ENCODE measurements around the gene MT1F. TPM values are rescaled to one million over a fixed set of nuclear protein-coding genes. Genes with fewer than 3 reads are reported as not detected.

Gene MT1F
- total and polyA plus RNA-seq, 9 of the 15 experiments (the other 6 are each of a cell fraction or from before 2014, with no cell fraction given): 0.18 to 0.68 (median 0.29) TPM; not detected in 5

DNA sequence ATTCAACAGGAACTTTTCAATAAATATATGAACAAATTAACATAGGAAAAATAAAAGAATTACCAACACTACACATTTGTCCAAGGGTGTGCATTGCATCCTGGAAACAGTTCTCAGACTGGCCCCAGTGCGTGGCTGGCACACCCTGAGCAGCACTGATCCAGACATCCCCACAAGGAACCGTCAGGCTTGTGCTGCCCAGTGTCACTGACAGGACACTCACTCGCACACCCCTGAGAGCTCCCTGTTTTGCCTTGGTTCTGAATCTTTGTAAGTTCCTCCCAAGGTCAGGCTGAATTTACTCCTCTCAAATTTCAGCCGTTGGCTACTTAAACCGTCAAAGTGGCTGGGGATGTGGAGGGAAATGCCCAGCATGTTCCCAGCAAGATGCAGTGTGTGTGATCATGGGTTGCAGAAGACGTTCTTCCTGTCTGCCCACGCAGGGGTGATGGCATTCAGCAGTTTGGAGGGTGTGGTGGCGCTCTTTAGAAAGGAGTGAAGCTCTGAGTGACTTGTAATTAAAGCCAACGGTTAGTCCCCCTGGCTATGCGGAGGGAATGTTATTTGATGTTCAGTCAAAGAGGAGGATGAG, 47.6 kb upstream of the MT1F start:
- FAIRE-seq (peak; percentile 19), ATAC-seq (no peak), DNase-seq (ENCODE audit: extremely low read depth in 1 of 4, low spot score in 3 of 4) (no peak)
- BruUV-seq (replicated peaks): no TSS peak
- ChIA-PET CTCF (ENCODE audit: low intra/inter-chr PET ratio) (no interaction called here), POLR2A (interaction anchor here (0.6 to 0.8 kb wide), 2 partner anchors 14 to 228 kb away, joined by 3 read pairs; no protein-coding TSS in a partner anchor)
- no peaks in the 10 kb centered on the region for H4K20me1 ChIP-seq (replicated peaks; ENCODE audit: control insufficient read depth, insufficient read depth, low read length)
- WGBS (ENCODE audit: insufficient coverage, low coverage, missing lambda C conversion rate): 39% methylated on average over 10 of the region's 10 CpGs
- H3K79me2 ChIP-seq (ENCODE audit: control insufficient read depth, insufficient read depth, low read length): no peaks in the 10 kb centered on the region
- TF ChIP-seq FOSL1 (tag; conservative IDR thresholded peaks at IDR 0.05): 0 out of 2 replicates have a peak, but pooled peaks have one; percentile 14
- peak; percentile 69; the same call in 1 of the 2 replicates for TF ChIP-seq SMARCA5 (IDR thresholded peaks at IDR 0.05)
- no peak for TF ChIP-seq JUNB (CRISPR knock-in tag; conservative IDR thresholded peaks at IDR 0.05)
- TF ChIP-seq EGR1 (conservative IDR thresholded peaks at IDR 0.05): peak; percentile 42
- TF ChIP-seq ZNF589 (CRISPR knock-in tag; IDR thresholded peaks at IDR 0.05; ENCODE audit: low read depth): 0 out of 2 replicates have a peak, but pooled peaks have one; percentile 32
- 0 out of 2 replicates have a peak, but pooled peaks have one; percentile 21 for TF ChIP-seq CREB3 (tag; conservative IDR thresholded peaks at IDR 0.05; ENCODE audit: low read depth)
- no peaks in the 10 kb centered on the region for H3K9me1 ChIP-seq (ENCODE audit: control insufficient read depth, insufficient read depth, low read length)
- H2AFZ ChIP-seq (ENCODE audit: low read depth, low read length): peak overlapping the region; percentile 97
- H3K27ac ChIP-seq (ENCODE audit: extremely low read depth, low read depth, low read length): 0 out of 3 replicates have a peak overlapping the region, but pooled peaks have one; percentile 37
- no peak overlapping the region for H3K4me3 ChIP-seq
- H3K9ac ChIP-seq (ENCODE audit: insufficient read depth in 1 of 2, low read depth in 2 of 2, low read length in 2 of 2): peak overlapping the region; percentile 32 to 62
- in situ Hi-C loops (cut with MboI) (no loop called here), intact Hi-C loops (cut with micrococcal nuclease) (no loop called here)
- H3K4me2 ChIP-seq (ENCODE audit: insufficient read depth, low read length): peak overlapping the region; percentile 78
- no peaks in the 10 kb centered on the region for H3K36me3 ChIP-seq (ENCODE audit: control insufficient read depth, insufficient read depth, low read length)
- H3K27me3 ChIP-seq (ENCODE audit: control insufficient read depth in 2 of 2, insufficient read depth in 2 of 2, low read length in 2 of 2): peaks cover 0 to 5% of the 10 kb centered on the region in 2 experiments; a peak in 2 of 5 replicates
- H3K9me3 ChIP-seq (replicated peaks; ENCODE audit: control insufficient read depth, insufficient read depth, low read depth, low read length): no peaks in the 10 kb centered on the region
- peaks cover 27 to 29% of the 10 kb centered on the region in 2 experiments for H3K4me1 ChIP-seq (replicated peaks in 1 of 2; ENCODE audit: control insufficient read depth in 2 of 2, insufficient read depth in 2 of 2, low read length in 2 of 2)
